GM12874 (cell line): ENCODE results near the gene KCNK6.

Experiments
- TF ChIP-seq, protein P1 (sequence below): IDR thresholded peaks from 2 replicates; pipeline ENCODE4 v1.5.1; 2011; ENCODE audit warnings: low read depth, mild to moderate bottlenecking, control low read depth, low read length, moderate library complexity; ENCODE audit not compliant: insufficient read depth

Gene KCNK6

DNA sequence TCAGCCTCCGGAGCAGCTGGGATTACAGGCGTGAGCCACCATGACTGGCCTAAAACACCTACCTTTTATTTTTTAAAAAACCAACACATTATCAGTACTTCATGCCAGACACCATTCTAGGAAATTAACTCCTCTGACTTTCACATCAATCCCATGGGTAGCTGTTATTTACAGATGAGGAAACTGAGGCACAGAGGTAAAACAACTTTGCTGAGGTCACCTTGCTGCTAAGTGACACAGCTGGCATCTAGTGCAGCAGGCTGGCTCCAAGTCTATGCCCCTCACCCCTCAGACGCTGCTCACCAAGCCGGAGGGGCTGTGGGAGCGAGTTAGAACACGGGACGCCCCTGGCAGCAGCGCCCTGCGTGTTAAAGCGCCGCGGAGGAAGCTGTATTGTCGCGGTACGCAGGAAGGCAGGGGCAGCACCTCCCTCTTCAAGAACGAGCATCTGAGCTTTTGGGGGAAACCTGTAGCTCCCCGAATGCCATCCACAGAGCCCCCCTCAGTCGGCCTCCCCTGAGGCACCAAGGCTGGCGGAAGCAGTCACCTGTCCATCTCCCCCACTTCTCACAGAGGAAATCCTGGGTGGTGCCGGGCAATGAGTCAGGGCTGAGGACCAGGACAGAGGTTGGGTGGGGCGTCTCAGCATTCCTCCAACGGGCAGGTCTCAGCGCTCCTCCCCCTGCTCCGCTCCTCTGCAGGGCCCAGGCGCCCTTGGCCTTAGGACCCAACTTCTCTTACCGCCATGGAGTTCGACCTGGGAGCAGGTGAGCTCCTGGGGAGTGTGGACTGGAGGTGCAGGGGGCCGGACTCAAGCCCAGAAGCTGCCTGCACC is 15.9 kb upstream of the KCNK6 start, which contains the start of gene C19orf33:
Gene C19orf33, plus strand, starts transcription at position 735 of the 835 bp plus-strand sequence. Its CDS starts 11 bp downstream, at position 746.
- TF ChIP-seq, protein P1, sequence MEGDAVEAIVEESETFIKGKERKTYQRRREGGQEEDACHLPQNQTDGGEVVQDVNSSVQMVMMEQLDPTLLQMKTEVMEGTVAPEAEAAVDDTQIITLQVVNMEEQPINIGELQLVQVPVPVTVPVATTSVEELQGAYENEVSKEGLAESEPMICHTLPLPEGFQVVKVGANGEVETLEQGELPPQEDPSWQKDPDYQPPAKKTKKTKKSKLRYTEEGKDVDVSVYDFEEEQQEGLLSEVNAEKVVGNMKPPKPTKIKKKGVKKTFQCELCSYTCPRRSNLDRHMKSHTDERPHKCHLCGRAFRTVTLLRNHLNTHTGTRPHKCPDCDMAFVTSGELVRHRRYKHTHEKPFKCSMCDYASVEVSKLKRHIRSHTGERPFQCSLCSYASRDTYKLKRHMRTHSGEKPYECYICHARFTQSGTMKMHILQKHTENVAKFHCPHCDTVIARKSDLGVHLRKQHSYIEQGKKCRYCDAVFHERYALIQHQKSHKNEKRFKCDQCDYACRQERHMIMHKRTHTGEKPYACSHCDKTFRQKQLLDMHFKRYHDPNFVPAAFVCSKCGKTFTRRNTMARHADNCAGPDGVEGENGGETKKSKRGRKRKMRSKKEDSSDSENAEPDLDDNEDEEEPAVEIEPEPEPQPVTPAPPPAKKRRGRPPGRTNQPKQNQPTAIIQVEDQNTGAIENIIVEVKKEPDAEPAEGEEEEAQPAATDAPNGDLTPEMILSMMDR = no peak

DNA sequence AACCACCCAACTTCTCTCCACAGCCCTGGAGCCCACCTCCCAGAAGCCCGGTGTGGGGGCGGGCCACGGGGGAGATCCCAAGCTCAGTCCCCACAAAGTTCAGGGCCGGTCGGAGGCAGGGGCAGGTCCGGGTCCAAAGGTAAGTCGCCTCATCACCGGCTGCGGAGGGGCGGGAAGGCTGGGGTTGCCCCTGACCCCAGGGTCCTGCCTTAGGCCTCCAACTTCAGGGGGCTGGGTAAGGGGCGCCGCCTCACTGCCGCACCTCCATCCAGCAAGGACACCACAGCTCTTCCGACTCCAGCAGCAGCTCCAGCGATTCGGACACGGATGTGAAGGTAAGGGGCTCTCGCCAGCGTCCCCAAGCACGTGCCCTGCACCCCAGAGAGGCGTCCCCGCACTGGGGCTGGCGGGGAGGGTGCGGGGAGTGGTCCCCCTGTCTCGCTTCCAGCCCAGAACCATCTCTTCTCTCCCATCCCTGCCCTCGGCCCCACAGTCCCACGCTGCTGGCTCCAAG is 15.2 kb upstream of the KCNK6 start:
- TF ChIP-seq, protein P1 = no peak

DNA sequence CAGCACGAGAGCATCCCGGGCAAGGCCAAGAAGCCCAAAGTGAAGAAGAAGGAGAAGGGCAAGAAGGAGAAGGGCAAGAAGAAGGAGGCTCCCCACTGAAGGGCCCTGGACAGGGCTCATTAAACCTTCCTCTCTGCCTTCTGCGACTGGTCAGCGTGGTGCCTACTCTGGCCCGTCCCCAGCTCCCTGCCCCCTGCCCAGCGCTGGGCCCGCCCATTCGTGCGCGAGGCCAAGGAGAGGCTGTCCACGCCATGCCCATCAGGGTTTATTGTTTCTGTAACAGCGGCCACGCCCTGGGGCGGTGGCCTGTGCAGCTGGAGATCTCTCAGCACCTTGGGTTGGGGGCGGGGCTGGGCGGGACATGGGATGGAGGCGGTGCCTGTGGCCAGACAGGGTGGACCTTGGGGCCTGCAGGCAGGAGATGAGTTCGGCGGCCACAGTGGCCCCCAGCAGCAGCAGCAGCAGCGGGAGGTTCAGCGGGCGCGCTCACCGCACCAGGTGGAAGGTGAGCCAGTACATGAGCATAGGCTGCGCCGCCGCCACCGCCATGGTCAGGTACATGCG is 14.7 kb upstream of the KCNK6 start:
- TF ChIP-seq, protein P1 = no peak

DNA sequence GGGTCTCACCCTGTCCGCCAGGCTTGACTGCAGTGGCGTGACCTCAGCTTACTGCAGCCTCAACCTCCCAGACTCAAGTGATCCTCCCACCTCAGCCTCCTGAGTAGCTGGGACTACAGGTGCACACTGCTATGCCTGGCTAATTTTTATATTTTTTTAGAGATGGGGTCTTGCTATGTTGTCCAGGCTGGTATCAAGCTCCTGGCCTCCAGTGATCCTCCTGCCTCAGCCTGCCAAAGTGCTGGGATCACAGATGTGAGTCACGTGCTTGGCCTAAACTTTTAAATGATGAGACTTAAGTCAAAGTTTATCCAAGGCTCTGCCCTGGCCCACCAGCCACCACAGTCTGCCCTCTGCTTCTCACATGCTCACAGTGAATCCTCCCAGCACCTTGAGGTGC is 13.4 kb upstream of the KCNK6 start:
- TF ChIP-seq, protein P1 = no peak

DNA sequence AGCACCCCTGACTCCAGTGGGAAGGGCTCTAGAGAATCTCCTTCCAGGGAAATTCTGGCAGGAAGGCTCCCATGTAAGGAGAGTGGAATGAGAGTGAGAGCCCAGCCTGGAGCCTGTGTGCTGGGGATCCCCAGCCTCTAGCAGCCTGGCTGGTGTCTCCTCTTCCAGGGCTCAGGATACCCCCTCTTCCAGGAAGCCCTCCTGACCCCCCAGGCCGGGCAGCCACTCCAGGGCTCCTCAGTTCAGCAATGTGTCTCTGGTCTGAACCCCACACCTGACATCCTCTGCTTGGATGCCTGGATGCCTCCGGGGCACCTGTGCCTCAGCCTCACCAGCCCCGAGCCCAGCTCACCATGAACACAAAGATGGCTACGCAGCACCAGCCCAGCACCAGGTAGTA is 12.6 kb upstream of the KCNK6 start:
- TF ChIP-seq, protein P1 = no peak

DNA sequence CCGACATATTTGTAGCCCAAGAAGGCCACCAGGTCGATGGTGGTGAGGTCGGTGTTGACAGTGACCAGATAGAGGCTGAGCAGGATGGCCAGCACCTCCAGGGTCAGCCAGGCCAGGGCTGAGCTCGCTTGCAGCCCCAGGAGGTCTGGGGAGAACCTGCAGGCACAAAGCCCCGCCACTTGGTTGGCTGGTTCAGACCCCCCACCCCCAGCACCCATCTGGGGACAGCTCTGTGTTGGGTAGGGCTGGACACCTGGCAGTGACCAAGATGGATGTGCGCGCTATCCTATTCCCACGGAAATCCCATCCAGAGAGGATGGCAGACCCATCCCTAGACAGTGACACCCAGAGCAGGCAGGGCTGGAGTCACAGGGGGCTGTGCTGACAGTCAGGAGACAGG is 12.0 kb upstream of the KCNK6 start:
- TF ChIP-seq, protein P1 = no peak

DNA sequence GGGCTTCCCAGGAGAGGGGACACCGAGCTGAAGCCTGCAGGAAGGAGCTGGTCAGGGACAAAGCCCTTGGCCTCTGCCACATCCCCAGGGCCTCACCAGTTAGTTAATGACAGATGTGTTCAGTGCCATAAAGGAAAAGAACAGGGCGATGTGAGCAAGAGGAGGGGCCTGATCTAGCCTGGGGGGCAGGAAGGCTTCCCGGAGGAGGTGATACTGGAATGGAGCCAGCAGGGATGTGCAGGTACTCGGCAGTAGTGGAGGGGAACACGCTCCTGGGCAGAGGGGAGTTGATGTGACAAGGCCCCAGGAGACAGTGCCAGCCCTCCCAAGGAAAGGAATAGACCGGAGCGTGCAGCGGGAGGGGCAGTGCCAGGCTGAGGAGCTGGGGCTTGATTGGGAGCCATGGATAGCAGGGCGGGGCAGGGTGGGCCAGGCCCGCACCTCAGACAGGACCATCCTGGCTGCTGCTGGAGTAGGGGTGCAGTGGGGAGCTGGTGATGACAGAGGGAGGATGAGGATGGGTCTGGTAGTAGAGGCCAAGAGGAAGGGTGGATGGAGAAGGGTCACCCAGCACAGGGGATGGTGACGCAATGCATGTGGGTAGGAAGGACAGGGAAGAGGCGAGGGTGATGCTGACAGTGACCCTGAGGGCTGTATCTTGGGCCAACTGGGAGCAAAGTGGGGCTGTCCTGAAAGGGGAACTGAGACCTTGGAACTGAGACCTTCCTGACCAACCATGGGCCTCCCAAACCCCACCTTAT is 11.5 kb upstream of the KCNK6 start:
- TF ChIP-seq, protein P1 = no peak
